ENCODE data around the gene ZNF480. TPM values are rescaled to one million over a fixed set of nuclear protein-coding genes. Genes with fewer than 3 reads are reported as not detected.
A peak's percentile ranks its signal among the peaks of the same experiment; 100 is the strongest.
"Not testable (repeated sequence)": the region's sequence is repeated elsewhere in the genome, so short reads cannot be mapped to it uniquely, and the experiment has no call there.

The ZNF480 gene
- total RNA-seq: 10 to 100 TPM; 10.9 to 12.4 TPM
- long read RNA-seq, donor 1, partial matches to known transcripts: 0 of 2 reads
- long read RNA-seq, donor 1, other reads (novel, unspliced or antisense): 2 of 2 reads
- long read RNA-seq, donor 2, partial matches to known transcripts: 1 of 1 reads
- long read RNA-seq, donor 2, other reads (novel, unspliced or antisense): 0 of 1 reads

- DNase-seq (ENCODE audit: low spot score): peak; percentile 96
- intact Hi-C loops (cut with DNase I): no loop called here
Measured at GRCh38 chr19:52296773-52297600, at the start of gene ZNF480. Gene ZNF480, plus strand, starts transcription at chr19:52297169. Its CDS starts 3,244 bp downstream, at chr19:52300413.

DNA sequence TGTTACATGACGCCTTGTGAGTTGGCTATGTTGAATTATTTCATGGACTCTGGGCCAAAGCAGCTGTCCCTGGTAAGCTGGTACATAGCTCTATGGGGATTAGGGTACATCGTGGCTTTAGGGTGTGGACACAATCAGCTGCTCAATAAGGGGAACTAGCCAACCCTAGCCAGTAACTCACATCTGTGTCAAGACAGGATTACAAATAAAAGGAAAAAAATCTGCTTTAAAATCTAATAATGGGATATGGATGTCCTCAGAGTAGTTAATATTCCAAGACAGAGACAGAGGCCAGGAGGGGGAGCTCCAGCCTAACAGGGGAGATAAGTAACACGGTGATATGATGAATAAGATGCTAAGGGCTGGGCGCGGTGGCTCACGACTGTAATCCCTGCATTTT, 48.7 kb upstream of the ZNF480 start:
- intact Hi-C loops (cut with DNase I): loop anchor here in 1 of 2 donors (10.0 kb wide), 1 partner anchor 113 kb away; the partner anchor contains the start of gene ZNF616
- DNase-seq (ENCODE audit: low spot score): peak; percentile 83

- intact Hi-C loops (cut with DNase I): no loop called here
- no peak for DNase-seq (ENCODE audit: low spot score)
Measured at GRCh38 chr19:52258426-52258825, 38.5 kb upstream of the ZNF480 start.

DNA sequence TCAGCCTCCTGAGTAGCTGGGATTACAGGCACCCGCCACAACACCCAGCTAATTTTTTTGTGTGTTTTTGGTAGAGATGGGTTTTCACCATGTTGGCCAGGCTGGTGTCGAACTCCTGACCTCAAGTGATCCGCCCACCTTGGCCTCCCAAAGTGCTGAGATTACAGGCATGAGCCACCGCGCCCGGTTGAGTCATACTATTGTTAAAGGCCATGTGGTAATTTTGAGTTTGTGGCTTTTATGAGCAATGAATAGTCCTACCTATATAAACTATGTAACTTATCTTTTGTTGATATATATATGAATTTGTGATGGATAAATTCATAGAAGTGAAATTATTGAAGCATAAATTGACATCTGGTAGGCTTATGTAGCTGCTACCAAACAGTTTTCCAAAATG, 31.4 kb upstream of the ZNF480 start:
- intact Hi-C loops (cut with DNase I); DNase-seq (ENCODE audit: low spot score): not testable (repeated sequence)

DNA sequence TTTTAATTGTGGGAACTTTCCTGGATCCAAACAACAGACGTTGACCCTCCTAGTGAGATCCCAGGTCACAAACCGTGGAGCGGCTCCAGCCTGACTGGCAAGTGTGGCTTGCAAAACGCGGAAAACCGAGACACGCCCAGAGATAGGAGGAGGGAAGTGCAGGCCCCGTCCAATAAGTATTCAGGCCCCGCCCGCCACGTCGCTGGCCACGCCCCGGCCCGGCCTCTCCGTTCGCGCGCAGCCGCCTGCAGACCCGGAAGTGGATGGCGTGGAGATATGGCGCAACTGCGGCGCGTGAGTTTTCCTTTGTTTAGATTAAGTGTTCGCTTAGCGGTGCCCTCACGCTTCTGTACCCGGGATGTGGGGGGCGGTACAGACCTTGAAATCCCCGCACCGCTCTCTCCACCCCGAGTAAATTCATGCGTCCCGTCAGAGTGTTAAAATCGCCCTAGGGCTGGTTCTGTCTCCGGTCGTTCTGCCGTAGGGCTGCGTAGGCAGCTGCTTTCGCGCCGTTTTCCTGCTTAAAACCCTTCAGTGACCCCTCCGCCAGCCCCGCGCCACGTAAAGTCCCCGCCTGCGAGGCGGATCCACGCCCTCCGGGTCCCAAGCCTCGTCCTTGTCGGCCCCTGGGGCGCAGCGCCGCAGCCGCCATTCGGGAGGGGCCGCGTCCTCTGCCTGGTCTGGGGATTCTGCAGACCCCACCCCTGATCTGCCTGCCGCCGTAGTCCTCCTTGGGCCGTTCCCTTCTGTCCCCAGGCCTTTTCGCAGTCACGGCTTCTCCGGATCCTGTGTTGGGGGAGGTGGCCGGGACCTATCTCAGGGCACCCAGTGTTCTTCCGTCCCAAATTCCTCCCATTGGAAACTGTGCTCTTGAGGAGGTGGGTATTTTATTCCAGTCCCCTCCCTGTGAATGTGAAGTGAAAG, 27.4 kb upstream of the ZNF480 start, which contains the start of gene ZNF766:
ZNF766 (plus strand) TSS at position 250 of the 924 bp plus-strand sequence; CDS start at position 277, 27 bp downstream.
- intact Hi-C loops (cut with DNase I): no loop called here
- DNase-seq (ENCODE audit: low spot score): peak; percentile 99

- no peak for DNase-seq (ENCODE audit: low spot score)
- intact Hi-C loops (cut with DNase I): no loop called here
Measured at GRCh38 chr19:52270266-52270885, 26.6 kb upstream of the ZNF480 start.

DNA sequence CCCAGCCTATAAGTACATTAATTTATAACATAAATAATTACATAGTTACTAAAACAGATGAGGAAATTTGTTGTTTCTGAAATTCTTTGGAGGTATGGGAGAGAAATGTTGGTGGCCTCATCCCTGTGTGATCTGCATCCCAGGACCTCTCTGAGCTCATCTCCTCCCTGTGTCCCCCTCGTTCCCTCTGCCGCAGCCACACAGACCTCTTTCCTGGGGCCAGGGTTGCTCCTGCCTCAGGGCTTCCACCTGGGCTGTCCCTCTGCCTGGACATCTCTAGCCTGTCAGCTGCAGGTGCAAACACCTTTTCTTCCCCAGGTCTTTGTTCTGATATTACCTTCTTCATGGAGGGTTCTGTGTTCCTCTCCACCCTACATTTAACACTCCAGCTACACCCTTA, 23.7 kb upstream of the ZNF480 start:
- no peak for DNase-seq (ENCODE audit: low spot score)
- intact Hi-C loops (cut with DNase I): no loop called here

- intact Hi-C loops (cut with DNase I): no loop called here
Measured at GRCh38 chr19:52274191-52274590, 22.8 kb upstream of the ZNF480 start.

GRCh38 chr19:52275988-52276387, 21.0 kb upstream of the ZNF480 start:
- DNase-seq (ENCODE audit: low spot score): no peak
- intact Hi-C loops (cut with DNase I): no loop called here

More at GRCh38 chr19:52274191-52274590, 22.8 kb upstream of the ZNF480 start:
- no peak for DNase-seq (ENCODE audit: low spot score)

GRCh38 chr19:52277471-52277870, 19.5 kb upstream of the ZNF480 start:
- no peak for DNase-seq (ENCODE audit: low spot score)
- intact Hi-C loops (cut with DNase I): no loop called here

- no peak for DNase-seq (ENCODE audit: low spot score)
- intact Hi-C loops (cut with DNase I): no loop called here
Measured at GRCh38 chr19:52286256-52286655, 10.7 kb upstream of the ZNF480 start.

DNA sequence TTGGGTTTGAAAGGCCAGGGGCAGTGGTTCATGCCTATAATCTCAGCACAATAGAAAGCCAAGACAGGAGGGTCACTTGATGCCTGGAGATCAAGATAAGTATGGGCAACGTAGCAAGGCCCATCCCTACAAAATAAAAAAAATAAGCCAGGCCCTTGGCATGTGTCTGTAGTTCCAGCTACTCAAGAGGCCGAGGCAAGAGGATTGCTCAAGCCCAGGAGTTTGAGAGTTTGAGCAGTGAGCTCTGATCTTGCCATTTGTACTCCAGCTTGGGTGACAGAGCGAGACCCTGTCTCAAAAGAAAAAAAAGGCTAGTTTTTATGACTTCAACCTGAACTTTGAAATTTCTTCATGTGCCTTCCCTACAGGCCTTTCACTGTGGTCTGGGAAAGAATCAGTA, 5.2 kb upstream of the ZNF480 start:
- intact Hi-C loops (cut with DNase I): no loop called here
- no peak for DNase-seq (ENCODE audit: low spot score)

- DNase-seq (ENCODE audit: low spot score); intact Hi-C loops (cut with DNase I): not testable (repeated sequence)
Measured at GRCh38 chr19:52292946-52293345, 4.0 kb upstream of the ZNF480 start.

GRCh38 chr19:52296400-52296772, 583 bp upstream of the ZNF480 start:
- intact Hi-C loops (cut with DNase I): no loop called here
- no peak for DNase-seq (ENCODE audit: low spot score)

DNA sequence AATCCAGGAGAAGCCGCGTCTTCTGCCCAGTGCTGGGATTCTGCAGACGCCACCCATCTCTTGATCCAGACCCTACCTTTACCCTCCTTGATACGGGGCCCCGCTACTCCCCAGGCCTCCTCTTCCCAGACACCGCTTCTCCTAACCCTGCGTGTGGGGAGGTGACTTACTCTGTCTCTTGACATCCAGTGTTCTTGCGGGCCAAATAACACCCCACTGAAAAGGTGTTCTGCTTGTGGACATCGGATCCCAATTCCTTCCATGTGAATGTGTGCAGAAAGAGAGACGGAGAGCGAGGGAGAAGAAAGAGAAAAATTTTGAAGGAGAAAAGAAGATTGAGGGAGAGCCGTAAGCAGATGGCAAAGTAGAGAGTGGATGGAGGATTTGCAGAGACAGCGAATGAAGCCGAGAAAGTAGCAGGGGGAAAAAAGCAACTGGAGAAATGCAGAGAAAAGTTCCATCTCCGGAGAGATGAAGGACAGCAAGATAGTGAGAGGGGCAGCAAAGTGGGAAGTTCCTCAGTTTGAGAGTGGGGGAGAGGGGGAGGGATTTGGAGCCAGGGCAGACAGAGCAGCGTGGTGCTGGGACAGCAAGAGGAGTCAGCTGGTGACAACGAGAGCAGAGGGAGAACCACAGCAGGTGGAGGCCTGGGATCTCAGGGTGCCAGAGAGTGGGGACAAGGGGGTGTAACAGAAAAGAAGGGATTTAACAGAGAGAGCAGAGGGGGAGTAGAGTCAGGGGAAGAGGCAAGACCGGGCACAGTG, 814 bp downstream of the ZNF480 start:
- no peak for DNase-seq (ENCODE audit: low spot score)

GRCh38 chr19:52307275-52307674, 10.3 kb downstream of the ZNF480 start:
- DNase-seq (ENCODE audit: low spot score): no peak
- intact Hi-C loops (cut with DNase I): no loop called here

More for the DNA sequence above, 814 bp downstream of the ZNF480 start:
- intact Hi-C loops (cut with DNase I): no loop called here

GRCh38 chr19:52322429-52322828, 25.5 kb downstream of the ZNF480 start:
- intact Hi-C loops (cut with DNase I): no loop called here
- no peak for DNase-seq (ENCODE audit: low spot score)

- no peak for DNase-seq (ENCODE audit: low spot score)
- intact Hi-C loops (cut with DNase I): no loop called here
Measured at GRCh38 chr19:52331757-52332156, 34.8 kb downstream of the ZNF480 start.

GRCh38 chr19:52335768-52336116, 38.8 kb downstream of the ZNF480 start:
- no peak for DNase-seq (ENCODE audit: low spot score)
- intact Hi-C loops (cut with DNase I): no loop called here
